GM19099 (cell line): ENCODE data around the gene TROAP.

Experiments used
- POLR2A ChIP-seq: IDR thresholded peaks from 3 replicates; pipeline ENCODE4 v1.6.1; 2011; ENCODE audit warnings: low read depth; ENCODE audit not compliant: insufficient read length; ENCODE audit errors: extremely low read depth

The TROAP gene

DNA sequence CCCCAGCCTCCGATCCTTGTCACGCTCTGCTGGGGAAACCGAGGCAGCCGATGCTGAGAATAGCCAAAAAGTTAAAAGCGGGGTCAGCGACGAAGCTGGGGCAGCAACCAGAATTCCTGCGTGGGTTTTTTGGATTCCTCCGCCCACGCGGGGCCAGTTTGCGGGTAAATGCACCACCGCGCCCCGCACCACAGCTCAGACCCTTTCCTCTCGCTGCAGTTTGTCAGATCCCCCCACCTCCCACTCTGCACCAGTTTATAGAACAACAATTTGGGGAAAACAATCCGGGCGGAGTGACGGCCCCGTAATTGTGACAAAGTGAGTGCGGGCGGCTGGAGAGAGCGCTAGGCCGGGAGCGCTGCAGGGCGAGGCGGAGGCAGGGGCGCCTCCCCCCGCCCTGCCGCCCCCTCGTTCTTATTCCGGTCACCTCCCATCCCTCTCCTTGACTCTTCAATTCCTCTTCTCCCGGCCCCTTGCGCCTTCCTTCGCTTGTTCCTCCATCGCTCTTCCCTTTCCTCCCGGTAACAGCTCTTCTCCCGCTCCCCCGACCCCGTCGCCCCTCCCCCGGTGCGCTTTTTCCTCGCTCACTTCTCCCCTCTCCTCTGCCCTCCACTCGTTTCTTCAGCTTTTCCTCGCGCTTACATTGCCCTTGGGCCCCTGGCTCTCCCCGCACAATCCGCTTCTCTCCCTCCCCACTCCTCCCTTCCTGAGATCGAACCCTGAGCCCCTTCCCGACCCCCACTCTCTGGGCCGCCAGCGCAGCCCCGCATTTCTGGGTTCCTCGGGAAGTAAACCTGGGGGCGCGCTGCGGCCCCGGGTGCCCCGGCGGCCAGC is 23.0 kb downstream of the TROAP start:
- TF ChIP-seq POLR2A: no peak

DNA sequence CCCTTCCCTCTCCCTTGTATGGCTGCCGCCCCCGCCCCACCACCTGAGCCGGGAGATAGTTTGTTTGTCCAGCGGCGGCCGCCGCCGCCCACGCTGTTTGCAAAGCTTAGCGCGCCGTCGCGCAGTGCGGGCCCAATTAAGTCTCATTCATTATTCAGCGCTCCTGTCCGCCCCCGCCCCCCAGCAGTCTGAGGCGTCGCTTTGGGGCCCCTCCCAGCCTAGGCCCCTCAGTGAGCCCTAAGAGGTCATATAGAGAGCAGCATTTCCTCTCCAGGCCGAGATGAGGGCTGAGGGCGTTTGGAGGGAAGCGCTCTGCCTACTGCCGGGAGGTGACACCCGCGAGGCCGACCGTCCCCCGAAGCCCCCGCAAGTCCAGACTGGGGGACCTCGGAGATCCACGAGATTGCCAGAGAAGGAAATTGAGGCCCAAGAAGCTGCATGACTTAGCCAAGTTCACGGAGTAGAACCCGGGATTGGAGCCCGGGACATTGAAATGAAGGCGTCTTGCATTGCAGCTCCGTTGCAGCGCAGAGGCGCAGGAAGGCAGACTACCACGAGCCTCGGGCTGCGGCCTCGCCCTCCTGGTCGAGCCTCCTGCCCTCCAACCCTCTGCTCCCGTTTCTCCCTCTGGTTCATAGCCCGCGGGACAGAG is 23.7 kb downstream of the TROAP start, which contains the start of gene DNAJC22:
DNAJC22 (plus strand) TSS at position 230 of the 652 bp plus-strand sequence. CDS start 1,985 bp downstream, outside the sequence.
- TF ChIP-seq POLR2A: no peak

DNA sequence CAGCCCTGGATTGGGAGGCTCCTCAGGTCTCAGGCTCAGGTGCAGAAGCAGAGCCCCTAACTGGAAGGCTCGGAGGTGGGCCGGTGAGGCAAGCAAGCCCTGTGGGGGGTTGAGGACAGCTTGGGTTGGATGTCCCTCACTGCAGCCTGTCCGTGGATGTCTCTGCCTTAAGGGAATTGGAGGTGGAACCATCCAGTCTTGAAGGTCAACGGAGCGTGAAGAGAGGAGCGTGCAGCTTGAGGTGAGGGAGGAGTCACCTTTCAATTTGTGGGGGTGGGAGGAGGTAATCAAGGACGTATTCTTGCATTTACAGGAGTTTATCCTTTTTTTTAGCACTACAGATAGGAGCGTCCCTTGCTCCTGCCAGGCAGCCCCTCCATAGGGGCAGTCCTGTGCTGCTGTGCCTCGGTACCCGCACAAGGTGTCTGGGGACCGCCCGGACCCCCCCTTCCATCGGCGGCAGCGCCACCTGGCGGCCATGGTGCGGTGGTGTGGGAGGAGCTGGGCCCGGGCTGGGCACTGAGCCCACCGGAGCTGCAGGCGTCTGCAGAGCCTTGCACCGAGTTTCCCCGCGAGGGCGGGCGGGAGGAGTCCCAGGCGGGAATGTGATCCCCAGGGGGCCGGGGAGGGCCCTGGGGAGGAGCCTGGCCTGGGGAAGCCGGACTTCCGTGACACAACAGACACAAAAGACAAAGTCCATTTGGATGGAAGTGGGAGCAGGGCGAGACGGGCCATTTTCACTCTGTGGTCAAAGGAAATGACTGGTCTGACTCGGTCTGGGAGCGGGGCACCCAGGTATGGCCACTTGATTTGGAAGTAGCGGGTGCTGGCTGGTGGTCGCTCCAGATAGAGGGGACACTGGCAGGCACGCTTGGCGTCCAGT is 24.5 kb downstream of the TROAP start:
- TF ChIP-seq POLR2A: no peak

DNA sequence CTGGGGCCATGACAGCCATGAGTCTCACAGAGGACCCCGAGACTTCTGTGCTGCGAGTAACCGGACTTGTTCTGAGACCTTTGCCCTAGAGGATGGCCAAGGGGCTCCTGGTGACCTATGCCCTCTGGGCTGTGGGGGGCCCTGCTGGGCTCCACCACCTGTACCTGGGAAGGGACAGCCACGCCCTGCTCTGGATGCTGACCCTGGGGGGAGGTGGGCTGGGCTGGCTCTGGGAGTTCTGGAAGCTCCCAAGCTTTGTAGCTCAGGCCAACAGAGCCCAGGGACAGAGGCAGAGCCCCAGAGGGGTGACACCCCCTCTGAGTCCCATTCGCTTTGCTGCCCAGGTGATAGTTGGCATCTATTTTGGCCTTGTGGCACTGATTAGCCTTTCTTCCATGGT is 25.7 kb downstream of the TROAP start:
- TF ChIP-seq POLR2A: no peak

DNA sequence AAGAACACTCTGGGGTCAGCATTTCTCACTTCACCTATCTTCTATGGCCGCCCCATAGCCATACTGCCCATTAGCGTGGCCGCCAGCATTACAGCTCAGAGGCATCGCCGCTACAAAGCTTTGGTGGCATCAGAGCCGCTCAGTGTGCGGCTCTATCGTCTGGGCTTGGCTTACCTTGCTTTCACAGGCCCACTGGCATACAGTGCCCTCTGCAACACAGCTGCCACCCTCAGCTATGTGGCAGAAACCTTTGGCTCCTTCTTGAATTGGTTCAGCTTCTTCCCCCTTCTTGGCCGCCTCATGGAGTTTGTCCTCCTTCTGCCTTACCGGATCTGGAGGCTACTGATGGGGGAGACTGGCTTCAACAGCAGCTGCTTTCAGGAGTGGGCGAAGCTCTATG is 26.2 kb downstream of the TROAP start:
- TF ChIP-seq POLR2A: no peak

DNA sequence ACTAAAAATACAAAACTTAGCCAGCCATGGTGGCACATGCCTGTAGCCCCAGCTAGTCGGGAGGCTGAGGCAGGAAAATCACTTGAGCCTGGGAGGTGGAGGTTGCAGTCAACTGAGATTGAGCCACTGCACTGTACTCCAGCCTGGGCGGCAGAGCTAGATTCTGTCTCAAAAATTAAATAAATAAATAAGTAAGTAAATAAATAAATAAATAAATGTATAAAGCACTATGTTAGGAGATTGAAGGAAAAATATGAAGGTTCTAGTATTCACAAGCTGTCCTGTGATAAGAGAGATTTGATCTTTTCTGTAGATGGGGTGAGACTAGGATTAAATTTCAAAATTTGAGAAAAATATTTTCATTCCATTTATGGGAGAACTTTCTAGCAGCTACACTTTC is 29.3 kb downstream of the TROAP start:
- no peak for TF ChIP-seq POLR2A

DNA sequence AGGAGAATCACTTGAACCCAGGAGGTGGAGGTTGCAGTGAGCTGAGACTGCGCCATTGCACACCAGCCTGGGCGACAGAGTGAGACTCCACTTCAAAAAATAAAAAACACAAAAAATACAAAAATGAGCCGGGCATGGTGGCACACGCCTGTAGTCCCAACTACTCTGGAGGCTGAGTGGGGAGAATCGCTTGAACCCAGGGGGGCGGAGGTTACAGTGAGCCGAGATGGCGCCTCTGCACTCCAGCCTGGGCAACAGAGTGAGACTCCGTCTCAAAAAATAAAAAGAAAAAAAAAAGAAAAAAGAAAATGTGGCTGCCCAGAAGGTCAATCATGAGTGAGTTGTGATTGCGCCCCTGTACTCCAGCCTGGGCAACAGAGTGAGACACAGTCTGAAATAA is 32.9 kb downstream of the TROAP start:
- no peak for TF ChIP-seq POLR2A

DNA sequence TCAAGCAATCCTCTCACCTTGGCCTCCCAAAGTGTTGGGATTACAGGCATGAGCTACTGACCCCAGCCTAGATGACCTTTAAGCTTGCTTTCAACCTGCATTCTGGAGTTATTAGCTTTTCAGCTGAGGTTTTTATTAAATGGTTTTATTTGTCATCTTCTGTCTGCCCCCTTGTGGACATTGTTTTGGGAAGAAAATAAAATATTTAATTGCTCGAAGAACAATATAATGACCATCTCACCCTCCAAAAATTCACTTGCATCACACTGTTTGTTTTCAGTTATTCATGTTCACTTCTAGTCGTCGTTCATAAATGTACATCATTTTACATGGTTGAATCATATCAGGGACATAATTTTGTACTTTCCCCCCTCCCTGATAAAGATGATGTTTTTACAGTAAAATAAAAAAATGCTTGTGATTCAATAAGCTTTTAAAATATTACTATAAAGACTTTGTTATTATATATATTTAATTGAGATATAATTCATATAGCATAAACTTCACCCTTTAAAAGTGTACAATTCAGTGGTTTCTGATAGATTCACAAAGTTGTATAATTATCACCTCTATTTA is 34.1 kb downstream of the TROAP start:
- no peak for TF ChIP-seq POLR2A

DNA sequence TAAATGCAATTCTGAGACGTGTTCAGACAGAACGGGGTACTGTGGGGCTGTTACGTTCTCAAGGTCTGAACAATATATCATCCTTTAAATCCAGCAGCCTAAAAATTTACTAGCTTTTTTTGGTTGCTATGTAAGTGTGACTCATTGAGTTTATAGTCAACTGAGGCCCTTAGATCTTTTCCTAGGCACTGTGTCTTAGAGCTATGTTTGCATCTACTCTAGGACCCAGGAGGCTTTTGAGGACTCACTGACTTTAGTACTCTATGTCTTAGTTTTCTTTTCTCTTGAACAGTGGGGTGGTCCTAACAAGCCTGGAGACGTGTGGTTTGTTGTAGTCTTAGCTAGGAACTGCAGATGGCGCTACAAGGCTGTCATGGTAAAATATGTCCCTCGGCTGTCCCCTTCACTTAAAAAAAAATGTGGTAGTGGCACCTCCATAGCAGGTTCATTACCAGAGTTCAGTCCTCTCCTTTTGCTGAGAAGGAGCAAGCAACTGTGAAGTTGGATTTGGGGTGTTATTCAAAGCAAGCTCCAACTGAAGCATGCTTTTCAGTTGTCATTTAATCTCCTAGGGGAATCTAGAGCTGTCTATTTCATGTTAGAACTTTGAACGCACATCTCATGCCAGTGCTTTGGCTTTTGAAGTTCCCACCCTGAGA is 35.6 kb downstream of the TROAP start:
- no peak for TF ChIP-seq POLR2A

DNA sequence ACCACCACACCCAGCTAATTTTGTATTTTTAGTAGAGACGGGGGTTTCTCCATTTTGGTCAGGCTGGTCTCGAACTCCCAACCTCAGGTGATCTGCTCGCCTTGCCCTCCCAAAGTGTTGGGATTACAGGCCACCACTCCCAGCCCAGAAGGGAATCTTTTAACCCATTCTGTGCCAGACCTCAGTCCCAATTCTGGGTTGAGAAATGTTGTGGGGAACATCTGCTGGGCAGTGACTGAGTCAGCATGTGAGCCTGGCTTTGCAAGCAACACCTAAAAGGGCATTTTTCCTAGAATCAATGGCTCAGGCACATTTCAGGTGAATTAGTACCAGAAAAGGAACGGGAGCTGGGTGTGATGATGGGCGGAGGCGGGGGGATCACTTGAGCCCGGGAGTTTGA is 36.6 kb downstream of the TROAP start:
- no peak for TF ChIP-seq POLR2A

DNA sequence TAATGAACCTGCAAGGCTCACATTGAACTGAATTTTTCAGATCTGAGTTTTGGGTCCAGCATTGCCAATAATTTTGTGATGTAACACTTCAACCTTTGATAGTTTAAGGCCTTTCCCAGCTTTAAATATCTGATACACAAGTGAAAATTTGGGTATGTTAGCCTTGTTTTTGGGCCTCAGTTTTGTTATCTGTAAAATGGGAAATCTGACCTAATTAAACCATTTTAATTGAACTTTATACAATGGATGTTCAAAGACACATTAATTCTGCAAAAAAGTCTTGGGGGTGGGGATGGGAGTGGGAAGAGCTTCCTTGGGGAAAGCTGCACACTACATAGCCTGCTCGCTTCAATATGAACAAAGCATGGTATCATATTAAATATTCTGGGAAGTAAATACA is 39.0 kb downstream of the TROAP start:
- TF ChIP-seq POLR2A: no peak

DNA sequence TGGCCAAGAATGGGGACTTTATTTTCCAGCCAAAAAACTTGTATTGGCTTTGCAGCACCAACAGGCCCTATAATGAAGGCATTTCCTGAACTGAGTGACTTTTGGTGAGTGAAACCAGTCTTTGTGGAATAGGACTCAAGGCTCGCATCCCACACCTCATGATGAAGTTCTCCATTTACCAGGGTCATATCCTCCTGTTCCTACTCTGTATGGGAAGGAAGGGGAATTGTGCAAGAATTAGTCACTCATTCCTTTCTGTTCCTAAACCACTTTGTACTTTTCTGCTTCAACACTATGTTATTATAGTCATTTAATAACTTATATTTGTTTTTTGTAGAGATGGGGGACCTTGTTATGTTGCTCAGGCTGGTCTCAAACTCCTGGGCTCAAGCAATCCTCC is 41.9 kb downstream of the TROAP start:
- no peak for TF ChIP-seq POLR2A

DNA sequence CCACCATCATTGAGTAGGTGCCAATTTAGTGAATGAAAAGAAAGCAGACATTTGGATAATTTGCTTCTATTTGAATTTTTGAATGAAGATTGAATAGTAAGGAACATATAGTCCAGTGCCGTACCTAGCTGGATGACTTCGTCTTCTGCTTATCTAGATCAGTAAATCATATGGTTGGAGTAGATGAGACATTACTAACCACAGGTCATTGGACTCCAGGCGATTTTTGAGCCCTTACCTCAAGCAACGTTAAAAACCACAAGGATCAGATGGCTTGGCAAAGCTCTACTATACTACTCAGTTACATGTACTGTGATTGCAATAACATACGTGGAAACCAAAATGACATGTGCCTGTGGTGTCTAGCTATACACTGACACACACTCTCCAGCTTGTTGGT is 42.5 kb downstream of the TROAP start:
- TF ChIP-seq POLR2A: no peak

DNA sequence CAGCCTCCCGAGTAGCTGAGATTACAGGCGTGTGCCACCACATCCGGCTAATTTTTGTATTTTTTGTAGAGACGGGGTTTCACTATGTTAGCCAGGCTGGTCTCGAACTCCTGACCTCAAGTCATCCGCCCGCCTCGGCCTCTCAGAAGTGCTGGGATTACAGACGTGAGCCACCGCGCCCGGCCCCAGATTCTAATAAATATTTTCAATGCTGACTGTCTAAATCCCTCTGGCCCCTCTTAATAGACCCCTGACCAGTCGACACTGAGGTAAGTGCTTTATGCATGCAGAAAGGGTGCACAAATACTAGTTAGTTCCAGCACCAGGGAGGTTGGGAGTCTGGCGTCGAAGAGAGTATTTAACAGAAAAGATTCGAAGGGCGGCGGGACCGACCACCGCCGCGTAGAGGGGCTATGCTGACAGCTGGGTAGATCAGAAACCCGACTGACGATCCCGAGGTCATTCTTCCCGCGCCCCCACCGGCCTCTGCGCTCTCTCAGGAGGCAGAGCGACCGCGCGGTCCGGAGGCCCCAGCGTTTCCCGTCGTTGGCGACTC is 43.1 kb downstream of the TROAP start:
- TF ChIP-seq POLR2A: no peak
